Common myeloid progenitor, CD34-positive (primary cell): ENCODE results near the gene NPHP4. TPM values are rescaled to one million over a fixed set of nuclear protein-coding genes. Genes with fewer than 3 reads are reported as not detected.

ENCODE experiments used
- CTCF ChIA-PET: fragments of 350-600 bp; sonication (Branson Sonifier 250); formaldehyde crosslinking; loops from one replicate; lab custom pipeline; 2021; ENCODE audit warnings: antibody characterized with exemption; lab: Charles Lee
- POLR2A ChIA-PET: fragments of 350-600 bp; sonication (Branson Sonifier 250); formaldehyde crosslinking; loops from one replicate; lab custom pipeline; 2021; ENCODE audit warnings: antibody characterized with exemption; lab: Charles Lee
- DNase-seq, 3 donors: peaks; one replicate each; pipeline versions ENCODE4 v3.0.0 to v3.0.0-alpha.2; 2013
- H3K27ac ChIP-seq, 2 experiments: 1 replicate in 1 of 2; 2 replicates in 1 of 2; pipeline ENCODE4 v1.7.0; 2013; ENCODE audit warnings: inconsistent platforms in 2 of 2, low read length in 2 of 2, mild to moderate bottlenecking in 2 of 2, low read depth in 1 of 2, moderate library complexity in 1 of 2; ENCODE audit not compliant: severe bottlenecking in 2 of 2, insufficient read depth in 1 of 2, poor library complexity in 1 of 2
- H3K27me3 ChIP-seq, 5 experiments: replicated peaks in 2 of 5; 1 replicate in 3 of 5; 2 replicates in 2 of 5; pipeline versions ENCODE4 v1.6.1 to v1.7.0; 2013; ENCODE audit warnings: low read length in 4 of 5, mild to moderate bottlenecking in 2 of 5, moderate library complexity in 2 of 5, inconsistent platforms in 1 of 5; ENCODE audit not compliant: insufficient read depth in 5 of 5, control insufficient read depth in 4 of 5
- H3K36me3 ChIP-seq, 4 experiments: 1 replicate in 2 of 4; 2 replicates in 2 of 4; pipeline versions ENCODE4 v1.6.1 to v1.7.0; 2013; ENCODE audit warnings: low read length in 3 of 4, control low read depth in 1 of 4, mild to moderate bottlenecking in 1 of 4; ENCODE audit not compliant: control insufficient read depth in 4 of 4, insufficient read depth in 4 of 4
- H3K4me1 ChIP-seq, 4 experiments: 1 replicate in 3 of 4; 2 replicates in 1 of 4; pipeline versions ENCODE4 v1.6.1 to v1.7.1; 2013; ENCODE audit warnings: low read length in 3 of 4, mild to moderate bottlenecking in 3 of 4, control low read depth in 1 of 4, inconsistent platforms in 1 of 4, moderate library complexity in 1 of 4; ENCODE audit not compliant: control insufficient read depth in 4 of 4, insufficient read depth in 4 of 4; ENCODE audit errors: control extremely low read depth in 1 of 4
- H3K4me3 ChIP-seq, 7 experiments: 1 replicate in 4 of 7; 2 replicates in 3 of 7; pipeline versions ENCODE4 v1.5.1 to v1.7.0; 2013; ENCODE audit warnings: mild to moderate bottlenecking in 7 of 7, low read length in 6 of 7, moderate library complexity in 6 of 7, inconsistent platforms in 2 of 7, low read depth in 2 of 7, control low read depth in 1 of 7; ENCODE audit not compliant: insufficient read depth in 4 of 7, control insufficient read depth in 1 of 7; ENCODE audit errors: extremely low read depth in 1 of 7
- H3K9me3 ChIP-seq, 5 experiments: 1 replicate in 4 of 5; 2 replicates in 1 of 5; pipeline versions ENCODE4 v1.6.1 to v1.7.1; 2013; ENCODE audit warnings: low read length in 4 of 5, mild to moderate bottlenecking in 2 of 5, inconsistent platforms in 1 of 5, low read depth in 1 of 5, moderate library complexity in 1 of 5; ENCODE audit not compliant: control insufficient read depth in 4 of 5, insufficient read depth in 2 of 5; ENCODE audit errors: control extremely low read depth in 1 of 5
- WGBS: methylation state at CpG from one replicate; pipeline ENCODE4 v1.1.5; 2013; ENCODE audit not compliant: insufficient coverage; 5-methylcytosine and 5-hydroxymethylcytosine counted together
- polyA plus RNA-seq: library from polyadenylated mRNA; unstranded; fragments of 120-200 nt; gene quantifications from one replicate; pipeline ENCODE4 v1.2.1, GENCODE V29; 2013

NPHP4 gene
- polyA plus RNA-seq: 5.5 TPM

GRCh38 chr1:5992026-5992813 is at the start of gene NPHP4:
Gene NPHP4 (minus strand): TSS chr1:5992425. CDS start chr1:5986289, 6,136 bp downstream.
- 0% methylated on average over 80 of the region's 94 CpGs for WGBS
- ChIA-PET CTCF (interaction anchor here (0.7 to 3.0 kb wide), 4 partner anchors 10 to 42 kb away, joined by 3 to 20 read pairs (median 4); no protein-coding TSS in a partner anchor), POLR2A (interaction anchor here (0.8 to 1.0 kb wide), 3 partner anchors 34 to 40 kb away, joined by 3 to 6 read pairs (median 4); no protein-coding TSS in a partner anchor)
- Histone ChIP-seq H3K27me3 (no peaks in the 10 kb centered on the region), H3K4me1 (peaks cover 2 to 39% (median 36%) of the 10 kb centered on the region in 4 experiments), H3K9me3 (no peaks in the 10 kb centered on the region), H3K36me3 (peaks cover 0 to 6% (median 4%) of the 10 kb centered on the region in 4 experiments), H3K27ac (peak within 1 kb of the TSS; percentile 90 to 94), H3K4me3 (peak within 1 kb of the TSS; percentile 66 to 86 (median 78))
- peak; percentile 99 to 100 (median 100) for DNase-seq

- POLR2A ChIA-PET: no interaction called here
- no peaks in the 10 kb centered on the region for H3K27me3 ChIP-seq
- no peak overlapping the region for H3K4me3 ChIP-seq
- CTCF ChIA-PET: interaction anchor here (1.3 kb wide), 1 partner anchor 10 kb away, joined by 3 read pairs; no protein-coding TSS in a partner anchor
- WGBS: 89% methylated on average over 20 of the region's 20 CpGs
- DNase-seq: peak in 1 of 3 donors; percentile 10
- peaks cover 10 to 95% (median 69%) of the 10 kb centered on the region in 4 experiments for H3K36me3 ChIP-seq
- H3K9me3 ChIP-seq: no peaks in the 10 kb centered on the region
- H3K27ac ChIP-seq: no peak overlapping the region
- H3K4me1 ChIP-seq: peaks cover 0 to 15% (median 11%) of the 10 kb centered on the region in 4 experiments
Measured at GRCh38 chr1:6041432-6042062, 49.3 kb upstream of the NPHP4 start.

- H3K36me3 ChIP-seq: peaks cover 9 to 93% (median 66%) of the 10 kb centered on the region in 4 experiments
- H3K4me1 ChIP-seq: peaks cover 0 to 15% (median 13%) of the 10 kb centered on the region in 4 experiments
- H3K4me3 ChIP-seq: no peak overlapping the region
- DNase-seq: no peak
- H3K27me3 ChIP-seq: no peaks in the 10 kb centered on the region
- WGBS: 94% methylated on average over 22 of the region's 22 CpGs
- H3K27ac ChIP-seq: no peak overlapping the region
- ChIA-PET POLR2A (no interaction called here), CTCF (no interaction called here)
- no peaks in the 10 kb centered on the region for H3K9me3 ChIP-seq
Measured at GRCh38 chr1:6040861-6041415, 48.7 kb upstream of the NPHP4 start.

GRCh38 chr1:6040444-6040843 is 48.2 kb upstream of the NPHP4 start:
- DNase-seq: no peak
- 97% methylated on average over 15 of the region's 15 CpGs for WGBS
- Histone ChIP-seq H3K4me1 (peaks cover 0 to 15% (median 14%) of the 10 kb centered on the region in 4 experiments), H3K27me3 (no peaks in the 10 kb centered on the region), H3K27ac (no peak overlapping the region), H3K36me3 (peaks cover 5 to 93% (median 65%) of the 10 kb centered on the region in 4 experiments), H3K9me3 (no peaks in the 10 kb centered on the region), H3K4me3 (no peak overlapping the region)
- POLR2A ChIA-PET: no interaction called here
- CTCF ChIA-PET: no interaction called here

- no peak for DNase-seq
- peaks cover 0 to 23% (median 20%) of the 10 kb centered on the region in 4 experiments for H3K4me1 ChIP-seq
- H3K4me3 ChIP-seq: no peak overlapping the region
- H3K27me3 ChIP-seq: no peaks in the 10 kb centered on the region
- 96% methylated on average over 5 of the region's 15 CpGs for WGBS
- H3K27ac ChIP-seq: no peak overlapping the region
- H3K9me3 ChIP-seq: no peaks in the 10 kb centered on the region
- H3K36me3 ChIP-seq: peaks cover 4 to 93% (median 59%) of the 10 kb centered on the region in 4 experiments
- ChIA-PET CTCF (interaction anchor here (0.9 kb wide), 1 partner anchor 12 kb away, joined by 3 read pairs; no protein-coding TSS in a partner anchor), POLR2A (no interaction called here)
Measured at GRCh38 chr1:6039031-6039430, 46.8 kb upstream of the NPHP4 start.

GRCh38 chr1:6038603-6039002 is 46.4 kb upstream of the NPHP4 start:
- no peak overlapping the region for H3K4me3 ChIP-seq
- CTCF ChIA-PET: no interaction called here
- H3K4me1 ChIP-seq: peaks cover 0 to 25% (median 24%) of the 10 kb centered on the region in 4 experiments
- POLR2A ChIA-PET: no interaction called here
- no peak for DNase-seq
- H3K27ac ChIP-seq: no peak overlapping the region
- WGBS: 95% methylated on average over 4 of the region's 7 CpGs
- H3K27me3 ChIP-seq: no peaks in the 10 kb centered on the region
- H3K36me3 ChIP-seq: peaks cover 2 to 93% (median 61%) of the 10 kb centered on the region in 4 experiments
- H3K9me3 ChIP-seq: no peaks in the 10 kb centered on the region
